ENCODE results near the gene GATB.

GRCh38 chr4:151673908-151674520, 86.8 kb downstream of the GATB start:
- TF ChIP-seq CTCF (conservative IDR thresholded peaks at IDR 0.05; ENCODE audit: low read depth, low read length) = no peak
- no peak for TF ChIP-seq EZH2 (IDR thresholded peaks at IDR 0.05; ENCODE audit: low read length, unreplicated experiment)
- TF ChIP-seq EZH2phosphoT487 (IDR thresholded peaks at IDR 0.05; ENCODE audit: borderline replicate concordance, low read length) = no peak
